GM18873 (cell line): Measurements from ENCODE around the gene KRTAP12-3.
"Not testable (repeated sequence)": the region's sequence is repeated elsewhere in the genome, so short reads cannot be mapped to it uniquely, and the experiment has no call there.

Experiments
- ATAC-seq: cut with Tn5 transposase; IDR thresholded peaks from one replicate; pipeline ENCODE4 v1.9.1; 2021; ENCODE audit warnings: mild to moderate bottlenecking, moderate library complexity, moderate number of reproducible peaks; ENCODE audit not compliant: unreplicated experiment, low FRiP score

Gene KRTAP12-3

GRCh38 chr21:44649521-44650100, 8.1 kb upstream of the KRTAP12-3 start:
- no peak for ATAC-seq

DNA sequence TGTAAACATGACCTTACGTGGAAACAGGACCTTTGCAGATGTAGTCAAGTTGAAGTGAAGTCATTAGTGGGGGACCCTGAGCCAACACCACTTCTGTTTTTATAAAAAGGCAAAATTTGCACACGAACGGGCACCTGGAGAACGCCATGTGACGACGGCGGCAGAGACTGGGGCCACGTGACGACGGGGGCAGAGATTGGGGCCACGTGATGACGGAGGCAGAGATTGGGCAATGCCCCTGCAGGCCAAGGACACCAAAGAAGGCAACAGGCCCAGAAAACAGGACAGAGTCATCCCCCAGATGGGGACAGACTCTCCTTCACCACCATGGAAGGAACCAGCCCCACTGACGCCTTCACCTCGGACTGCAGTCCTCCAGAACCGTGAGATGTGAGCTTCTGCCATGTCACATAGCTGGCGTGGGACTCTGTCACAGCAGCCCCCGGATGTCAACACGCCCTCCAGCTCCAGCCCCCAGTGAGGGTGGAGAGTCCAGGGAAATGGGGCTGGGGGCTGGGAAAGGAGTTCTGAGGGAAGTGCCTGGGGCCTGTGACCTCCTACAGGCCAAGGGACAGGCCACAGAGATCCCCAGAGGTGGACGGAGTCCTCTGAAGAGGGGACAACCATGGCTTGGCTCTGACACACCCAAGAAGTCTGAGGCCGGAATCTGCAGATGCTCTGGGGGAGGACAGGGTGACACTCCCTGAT, 7.3 kb upstream of the KRTAP12-3 start:
- no peak for ATAC-seq

- no peak for ATAC-seq
These were observed 6.6 kb upstream of the KRTAP12-3 start for GRCh38 chr21:44650973-44651675.

DNA sequence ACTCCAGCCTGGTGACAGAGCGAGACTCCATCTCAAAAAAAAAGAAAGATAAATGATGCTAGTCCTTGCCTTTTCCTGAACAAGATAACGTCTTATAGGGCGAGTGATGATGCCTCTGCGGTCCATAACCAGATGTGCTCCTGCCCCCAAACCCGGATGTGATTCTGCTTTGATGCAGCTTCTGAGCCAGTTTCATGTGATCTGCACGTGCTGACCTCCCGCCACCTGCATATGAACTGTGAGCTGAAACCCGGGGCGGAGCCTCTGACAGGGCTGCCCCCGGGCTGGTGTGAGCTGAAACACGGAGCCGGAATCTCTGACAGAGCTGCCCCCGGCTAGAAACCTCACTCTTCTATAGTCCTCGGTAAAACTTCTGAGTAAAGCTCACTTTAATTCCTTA, 4.6 kb upstream of the KRTAP12-3 start:
- no peak for ATAC-seq

DNA sequence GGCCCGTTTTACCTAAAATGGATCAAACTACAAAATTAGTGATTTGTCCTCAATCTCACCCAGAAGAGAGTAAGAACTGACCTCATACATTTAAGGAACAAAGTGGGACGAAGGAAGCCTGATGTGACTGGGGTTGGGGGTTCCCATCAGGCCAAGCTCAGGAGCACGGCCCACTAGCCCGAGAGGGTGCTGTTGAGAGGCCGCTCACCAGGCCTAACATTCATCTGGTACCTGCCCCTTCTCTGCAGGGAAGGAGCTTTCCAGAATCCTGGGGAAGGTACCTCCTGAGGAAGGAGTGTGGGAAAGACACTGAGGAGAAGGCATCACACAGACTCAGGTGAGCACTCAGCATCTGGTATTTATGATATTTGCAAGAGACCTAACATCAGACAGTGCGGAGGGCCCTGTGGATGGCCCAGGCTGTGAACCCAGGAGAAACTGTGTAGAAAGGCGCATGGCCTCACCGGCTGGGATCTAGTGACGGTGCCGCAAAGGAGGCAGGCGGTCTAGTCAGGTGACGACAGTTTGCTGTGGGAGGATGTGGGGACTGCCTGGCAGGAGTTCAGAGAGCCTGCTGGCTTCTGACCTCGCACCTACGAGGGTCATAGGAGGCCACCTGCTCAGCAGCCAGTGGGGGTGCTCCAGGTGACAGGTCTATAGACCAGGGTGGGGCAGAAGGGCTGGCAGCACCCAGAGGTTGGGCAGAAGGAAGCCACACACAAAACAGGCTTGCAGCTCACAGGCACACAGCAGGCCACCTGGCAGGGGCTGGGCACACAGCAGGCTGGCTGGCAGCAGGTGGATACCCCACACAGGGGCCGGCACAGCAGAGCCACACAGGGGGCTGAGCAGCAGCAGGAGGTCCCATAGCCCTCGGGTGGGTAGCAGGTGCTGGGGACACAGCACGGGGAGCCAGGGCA, 3.8 kb upstream of the KRTAP12-3 start:
- no peak for ATAC-seq

GRCh38 chr21:44654576-44655175, 3.1 kb upstream of the KRTAP12-3 start, which contains the start of gene KRTAP12-4:
TSS of gene KRTAP12-4 (minus strand) at chr21:44654659. CDS start at chr21:44654614, 45 bp downstream.
- ATAC-seq, result no peak

GRCh38 chr21:44656868-44657267, 864 bp upstream of the KRTAP12-3 start:
- ATAC-seq, result no peak

DNA sequence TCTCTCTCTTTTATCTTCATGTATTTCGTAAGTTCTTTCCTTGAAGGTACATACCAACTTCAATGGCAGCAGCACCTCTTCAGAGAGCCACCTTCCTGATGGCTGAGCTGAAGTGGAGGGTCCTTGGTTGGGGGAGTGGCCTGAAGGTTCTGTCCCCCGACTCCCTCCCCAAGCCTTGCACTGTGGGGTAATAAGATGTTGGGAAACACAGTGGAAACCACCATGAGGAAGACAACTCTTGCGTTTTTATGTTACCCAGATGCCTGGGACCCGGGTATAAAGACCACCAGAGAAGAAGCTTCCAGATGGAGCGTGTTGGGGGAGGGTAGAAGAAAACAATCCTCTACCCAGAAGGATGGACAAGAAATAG, 794 bp downstream of the KRTAP12-3 start:
- ATAC-seq, result no peak

DNA sequence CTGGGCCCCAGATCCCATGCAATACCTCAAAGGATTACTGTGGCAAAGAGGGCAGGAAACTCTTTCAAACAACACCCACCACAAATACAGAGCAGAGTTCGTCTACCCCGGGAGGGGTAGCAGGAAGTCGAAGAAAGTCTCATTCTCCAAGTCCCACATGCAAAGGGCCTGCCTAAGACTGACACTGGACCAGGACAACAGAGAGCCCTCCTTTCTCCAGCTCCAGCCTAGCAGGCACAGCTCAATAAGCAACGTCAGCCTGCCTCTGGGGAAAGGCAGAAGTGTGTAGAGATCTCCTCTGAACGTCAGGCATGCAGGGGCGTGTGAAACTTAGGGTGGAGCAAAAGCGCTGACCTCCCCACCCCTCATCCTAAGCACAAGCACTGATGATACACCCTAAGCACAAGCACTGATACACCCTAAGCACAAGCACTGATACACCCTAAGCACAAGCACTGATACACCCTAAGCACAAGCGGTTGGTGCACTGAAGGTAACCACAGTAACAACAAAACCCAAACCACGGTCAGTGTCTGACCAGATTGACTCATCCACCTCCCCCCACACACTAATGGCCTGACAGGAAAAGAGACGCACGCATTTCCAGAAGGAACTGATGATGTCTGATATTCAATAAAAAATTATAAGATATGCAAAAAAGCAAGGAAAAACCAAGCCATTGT, 1.3 kb downstream of the KRTAP12-3 start:
- ATAC-seq, result no peak

DNA sequence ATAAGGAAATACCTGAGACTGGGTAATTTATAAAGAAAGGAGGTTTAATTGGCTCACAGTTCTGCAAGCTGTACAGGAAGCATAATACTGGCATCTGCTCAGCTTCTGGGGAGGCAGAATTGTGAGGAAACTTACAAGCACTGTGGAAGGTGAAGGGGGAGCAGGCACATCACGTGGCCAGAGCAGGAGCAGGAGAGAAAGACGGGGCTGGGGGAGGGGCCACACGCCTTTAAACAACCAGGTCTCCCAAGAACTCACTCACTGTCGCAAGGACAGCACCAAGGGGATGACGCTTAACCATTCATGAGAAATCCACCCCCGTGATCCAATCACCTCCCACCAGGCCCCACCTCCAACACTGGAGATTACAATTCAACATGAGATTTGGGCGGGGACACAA, 3.8 kb downstream of the KRTAP12-3 start:
- ATAC-seq, result not testable (repeated sequence)

- no peak for ATAC-seq
These were observed 7.0 kb downstream of the KRTAP12-3 start for GRCh38 chr21:44664691-44665090.

DNA sequence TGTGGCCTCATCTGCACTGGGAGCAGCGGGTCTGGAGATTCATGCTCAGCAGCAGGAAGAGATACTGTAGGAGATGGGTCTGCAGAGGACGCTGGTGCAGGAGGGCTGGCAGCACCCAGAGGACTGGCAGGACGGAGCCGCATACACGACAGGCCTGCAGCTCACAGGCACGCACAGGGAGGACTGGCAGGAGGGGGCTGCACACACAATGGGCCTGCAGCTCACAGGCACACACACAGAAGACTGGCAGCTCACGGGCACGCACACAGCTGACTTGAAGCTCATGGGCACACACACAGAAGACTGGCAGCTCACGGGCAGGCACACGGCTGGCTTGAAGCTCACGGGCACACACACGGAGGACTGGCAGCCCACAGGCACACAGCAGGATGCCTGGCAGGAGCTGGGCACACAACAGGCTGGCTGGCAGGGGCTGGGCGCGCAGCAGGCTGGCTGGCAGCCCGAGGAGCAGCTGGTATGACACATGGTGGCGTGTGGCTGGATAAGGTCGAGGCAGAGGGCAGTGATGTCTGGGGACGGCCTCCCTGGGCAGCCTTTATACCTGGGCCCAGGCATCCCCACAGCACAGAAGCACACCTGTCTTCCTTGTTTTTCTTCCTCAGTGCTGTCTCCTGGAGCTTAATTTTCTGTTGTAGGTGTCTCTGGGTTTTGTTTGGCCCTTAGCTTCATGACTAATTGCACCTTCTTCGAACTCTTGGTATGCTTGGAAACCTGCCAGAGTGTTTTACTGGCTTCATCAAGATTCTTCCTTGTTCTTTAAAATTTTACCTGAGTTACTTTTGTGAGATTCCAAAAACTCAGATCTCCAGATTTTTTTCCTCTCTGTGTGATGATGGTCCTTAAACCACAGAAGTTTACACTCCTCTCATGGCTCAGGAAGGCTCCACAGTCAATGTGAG, 8.9 kb downstream of the KRTAP12-3 start, which contains the start of gene KRTAP12-2:
KRTAP12-2 (minus strand) TSS at position 527 of the 920 bp plus-strand sequence; CDS start at position 486, 41 bp downstream.
- no peak for ATAC-seq

- no peak for ATAC-seq
These were observed 9.9 kb downstream of the KRTAP12-3 start for GRCh38 chr21:44667612-44668011.

DNA sequence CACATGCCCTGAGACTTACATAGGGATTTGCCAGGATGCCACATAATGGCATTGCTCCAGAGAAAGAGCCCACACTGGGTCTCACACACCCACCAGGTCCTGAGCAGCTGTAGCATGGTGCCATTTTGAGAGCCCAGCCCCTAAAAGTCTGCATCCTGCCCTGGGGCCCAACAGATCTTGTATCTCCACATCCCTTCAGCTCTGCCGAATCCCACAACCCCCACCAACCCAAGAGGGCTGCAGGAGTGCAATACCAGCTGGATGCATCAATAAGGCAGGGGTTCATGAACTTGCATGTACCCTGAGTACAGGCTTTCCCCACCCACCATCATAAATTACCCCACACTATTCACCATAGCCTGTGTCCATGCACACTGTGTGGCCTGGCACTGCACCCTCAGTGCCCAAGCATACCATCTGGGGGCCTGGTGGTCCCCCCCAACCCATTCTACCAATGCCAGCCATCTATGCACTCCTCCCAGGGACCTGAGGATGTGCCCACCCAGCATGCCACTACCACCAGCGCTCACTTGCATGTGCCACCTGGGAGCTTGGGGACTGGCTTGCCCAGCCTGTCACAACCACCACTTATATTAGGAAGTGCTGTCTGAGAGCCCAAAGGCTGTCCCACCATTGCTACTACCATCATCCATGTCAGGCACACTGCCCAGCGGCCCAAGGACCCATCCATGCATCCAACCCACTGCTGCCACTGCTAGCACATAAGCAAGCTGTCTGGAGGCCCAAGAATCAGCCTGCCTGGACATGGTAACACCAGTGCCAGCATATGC, 13.1 kb downstream of the KRTAP12-3 start:
- ATAC-seq, result no peak

- no peak for ATAC-seq
These were observed 14.2 kb downstream of the KRTAP12-3 start for GRCh38 chr21:44671911-44672310.

DNA sequence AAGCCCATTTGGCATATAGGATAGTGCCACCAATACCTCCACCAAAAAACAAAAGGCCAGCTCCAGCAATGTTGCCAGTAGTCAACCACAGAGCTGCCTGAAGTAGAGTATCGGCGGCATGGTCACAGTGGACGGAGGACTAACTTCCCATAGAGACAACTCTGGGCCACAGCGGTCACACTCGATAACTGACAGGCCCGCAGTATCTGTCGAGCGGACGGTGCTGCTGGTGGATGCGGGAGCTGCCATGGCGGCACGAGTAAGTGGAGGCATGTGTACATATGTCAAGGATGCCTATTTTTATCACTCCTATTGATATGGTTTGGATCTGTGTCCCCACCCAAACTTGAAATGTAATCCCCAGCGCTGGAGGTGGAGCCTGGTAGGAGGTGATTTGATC, 20.1 kb downstream of the KRTAP12-3 start:
- ATAC-seq, result no peak

DNA sequence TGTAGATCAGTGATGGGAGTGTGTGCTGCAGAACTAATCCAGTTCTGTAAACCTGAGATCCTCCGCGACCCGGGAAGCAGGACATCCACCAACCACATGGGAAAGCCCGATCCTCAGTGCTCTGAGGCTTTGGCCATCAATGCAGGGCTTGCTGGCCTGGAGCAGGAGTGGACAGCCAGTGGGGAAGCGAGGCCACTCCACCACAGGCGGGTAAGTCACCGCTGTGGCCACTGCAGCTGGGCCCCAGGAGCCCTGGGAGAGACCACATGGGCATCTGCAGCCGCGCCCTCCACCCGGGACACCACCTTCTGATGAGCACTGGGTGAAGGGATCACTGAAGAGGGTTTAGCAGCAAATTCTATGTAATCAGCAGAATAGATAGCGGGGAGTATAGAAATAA, 23.4 kb downstream of the KRTAP12-3 start:
- ATAC-seq, result no peak
